ENCODE measurements around the gene FBXO28. TPM values are rescaled to one million over a fixed set of nuclear protein-coding genes. Genes with fewer than 3 reads are reported as not detected.
A peak's percentile ranks its signal among the peaks of the same experiment; 100 is the strongest.

The FBXO28 gene
- total RNA-seq, 2 experiments from 2014 or later: 25.5 to 30.6 TPM

- ChIA-PET POLR2A (no interaction called here), CTCF (no interaction called here)
- Mint-ChIP-seq H3K27ac (no peak overlapping the region), H3K9me3 (peaks cover 3% of the 10 kb centered on the region), H3K36me3 (ENCODE audit: low read depth) (peaks cover 44% of the 10 kb centered on the region), H3K4me3 (no peak overlapping the region), H3K27me3 (no peaks in the 10 kb centered on the region), H3K4me1 (no peaks in the 10 kb centered on the region)
- no peak for DNase-seq
Observed at GRCh38 chr1:224131253-224131652, 17.3 kb downstream of the FBXO28 start.

GRCh38 chr1:224132901-224133300 is 19.0 kb downstream of the FBXO28 start:
- Mint-ChIP-seq H3K4me1 (no peaks in the 10 kb centered on the region), H3K27me3 (no peaks in the 10 kb centered on the region), H3K4me3 (no peak overlapping the region), H3K9me3 (peaks cover 3% of the 10 kb centered on the region), H3K36me3 (ENCODE audit: low read depth) (peaks cover 48% of the 10 kb centered on the region), H3K27ac (no peak overlapping the region)
- ChIA-PET POLR2A (no interaction called here), CTCF (no interaction called here)
- no peak for DNase-seq

- Mint-ChIP-seq H3K27me3 (no peaks in the 10 kb centered on the region), H3K36me3 (ENCODE audit: low read depth) (peaks cover 51% of the 10 kb centered on the region), H3K4me3 (no peak overlapping the region), H3K4me1 (no peaks in the 10 kb centered on the region), H3K27ac (no peak overlapping the region), H3K9me3 (peaks cover 3% of the 10 kb centered on the region)
- no peak for DNase-seq
- ChIA-PET CTCF (no interaction called here), POLR2A (no interaction called here)
Observed at GRCh38 chr1:224133741-224134299, 19.9 kb downstream of the FBXO28 start.

- peaks cover 39% of the 10 kb centered on the region for H3K36me3 Mint-ChIP-seq (ENCODE audit: low read depth)
- H3K27me3 Mint-ChIP-seq: no peaks in the 10 kb centered on the region
- no peak overlapping the region for H3K4me3 Mint-ChIP-seq
- H3K27ac Mint-ChIP-seq: no peak overlapping the region
- POLR2A ChIA-PET: no interaction called here
- H3K4me1 Mint-ChIP-seq: no peaks in the 10 kb centered on the region
- CTCF ChIA-PET: interaction anchor here (0.9 kb wide), 1 partner anchor 206 kb away, joined by 3 read pairs; no protein-coding TSS in a partner anchor
- H3K9me3 Mint-ChIP-seq: no peaks in the 10 kb centered on the region
- DNase-seq: no peak
Observed at GRCh38 chr1:224137518-224137917, 23.6 kb downstream of the FBXO28 start.

GRCh38 chr1:224138198-224138597 is 24.3 kb downstream of the FBXO28 start:
- no peak overlapping the region for H3K27ac Mint-ChIP-seq
- DNase-seq: no peak
- H3K4me1 Mint-ChIP-seq: no peaks in the 10 kb centered on the region
- ChIA-PET POLR2A (no interaction called here), CTCF (no interaction called here)
- H3K27me3 Mint-ChIP-seq: no peaks in the 10 kb centered on the region
- H3K36me3 Mint-ChIP-seq (ENCODE audit: low read depth): peaks cover 34% of the 10 kb centered on the region
- H3K4me3 Mint-ChIP-seq: no peak overlapping the region
- H3K9me3 Mint-ChIP-seq: no peaks in the 10 kb centered on the region

- Mint-ChIP-seq H3K36me3 (ENCODE audit: low read depth) (peaks cover 29% of the 10 kb centered on the region), H3K9me3 (no peaks in the 10 kb centered on the region), H3K4me1 (no peaks in the 10 kb centered on the region), H3K27me3 (no peaks in the 10 kb centered on the region), H3K27ac (no peak overlapping the region), H3K4me3 (no peak overlapping the region)
- DNase-seq: no peak
- ChIA-PET CTCF (no interaction called here), POLR2A (no interaction called here)
Observed at GRCh38 chr1:224141693-224142092, 27.8 kb downstream of the FBXO28 start.

GRCh38 chr1:224149709-224150108 is 35.8 kb downstream of the FBXO28 start:
- no peak overlapping the region for H3K4me3 Mint-ChIP-seq
- no peak overlapping the region for H3K27ac Mint-ChIP-seq

GRCh38 chr1:224151117-224151516 is 37.2 kb downstream of the FBXO28 start:
- peaks cover 21% of the 10 kb centered on the region for H3K36me3 Mint-ChIP-seq (ENCODE audit: low read depth)
- no peak overlapping the region for H3K4me3 Mint-ChIP-seq
- no peaks in the 10 kb centered on the region for H3K9me3 Mint-ChIP-seq
- DNase-seq: no peak
- H3K27me3 Mint-ChIP-seq: no peaks in the 10 kb centered on the region
- H3K27ac Mint-ChIP-seq: no peak overlapping the region
- peaks cover 14% of the 10 kb centered on the region for H3K4me1 Mint-ChIP-seq
- ChIA-PET CTCF (interaction anchor here (1.1 to 2.9 kb wide), 3 partner anchors 9 to 55 kb away, joined by 4 to 10 read pairs (median 6); no protein-coding TSS in a partner anchor), POLR2A (no interaction called here)

More at GRCh38 chr1:224149709-224150108, 35.8 kb downstream of the FBXO28 start:
- DNase-seq: no peak
- Mint-ChIP-seq H3K9me3 (no peaks in the 10 kb centered on the region), H3K4me1 (peaks cover 14% of the 10 kb centered on the region), H3K36me3 (ENCODE audit: low read depth) (peaks cover 16% of the 10 kb centered on the region), H3K27me3 (no peaks in the 10 kb centered on the region)
- CTCF ChIA-PET: no interaction called here
- POLR2A ChIA-PET: no interaction called here

GRCh38 chr1:224157316-224157715 is 43.4 kb downstream of the FBXO28 start:
- H3K4me3 Mint-ChIP-seq: no peak overlapping the region
- ChIA-PET CTCF (no interaction called here), POLR2A (interaction anchor here (0.9 to 1.2 kb wide), 2 partner anchors 12 to 25 kb away, joined by 3 read pairs; no protein-coding TSS in a partner anchor)
- no peaks in the 10 kb centered on the region for H3K4me1 Mint-ChIP-seq
- no peaks in the 10 kb centered on the region for H3K9me3 Mint-ChIP-seq
- H3K27me3 Mint-ChIP-seq: no peaks in the 10 kb centered on the region
- H3K36me3 Mint-ChIP-seq (ENCODE audit: low read depth): peaks cover 41% of the 10 kb centered on the region
- DNase-seq: no peak
- H3K27ac Mint-ChIP-seq: no peak overlapping the region

- CTCF ChIA-PET: no interaction called here
- peaks cover 37% of the 10 kb centered on the region for H3K36me3 Mint-ChIP-seq (ENCODE audit: low read depth)
- H3K27me3 Mint-ChIP-seq: no peaks in the 10 kb centered on the region
- no peaks in the 10 kb centered on the region for H3K9me3 Mint-ChIP-seq
- peaks cover 2% of the 10 kb centered on the region for H3K4me1 Mint-ChIP-seq
- H3K27ac Mint-ChIP-seq: no peak overlapping the region
- DNase-seq: no peak
- POLR2A ChIA-PET: no interaction called here
- no peak overlapping the region for H3K4me3 Mint-ChIP-seq
Observed at GRCh38 chr1:224159541-224159940, 45.6 kb downstream of the FBXO28 start.

GRCh38 chr1:224160171-224160682 is 46.3 kb downstream of the FBXO28 start:
- no peaks in the 10 kb centered on the region for H3K27me3 Mint-ChIP-seq
- no peak for DNase-seq
- no peak overlapping the region for H3K4me3 Mint-ChIP-seq
- ChIA-PET POLR2A (no interaction called here), CTCF (interaction anchor here (1.2 kb wide), 1 partner anchor 9 kb away, joined by 4 read pairs; no protein-coding TSS in a partner anchor)
- peaks cover 37% of the 10 kb centered on the region for H3K36me3 Mint-ChIP-seq (ENCODE audit: low read depth)
- no peak overlapping the region for H3K27ac Mint-ChIP-seq
- H3K9me3 Mint-ChIP-seq: no peaks in the 10 kb centered on the region
- H3K4me1 Mint-ChIP-seq: peaks cover 3% of the 10 kb centered on the region

GRCh38 chr1:224162768-224163167 is 48.9 kb downstream of the FBXO28 start:
- no peaks in the 10 kb centered on the region for H3K9me3 Mint-ChIP-seq
- DNase-seq: no peak
- H3K4me3 Mint-ChIP-seq: no peak overlapping the region
- H3K36me3 Mint-ChIP-seq (ENCODE audit: low read depth): peaks cover 24% of the 10 kb centered on the region
- CTCF ChIA-PET: interaction anchor here (0.6 to 1.2 kb wide), 2 partner anchors 171 to 560 kb away, joined by 3 read pairs; no protein-coding TSS in a partner anchor
- H3K27ac Mint-ChIP-seq: no peak overlapping the region
- peaks cover 6% of the 10 kb centered on the region for H3K4me1 Mint-ChIP-seq
- POLR2A ChIA-PET: no interaction called here
- no peaks in the 10 kb centered on the region for H3K27me3 Mint-ChIP-seq

GRCh38 chr1:224163311-224163710 is 49.4 kb downstream of the FBXO28 start:
- ChIA-PET CTCF (interaction anchor here (1.2 kb wide), 1 partner anchor 170 kb away, joined by 3 read pairs; no protein-coding TSS in a partner anchor), POLR2A (no interaction called here)
- Mint-ChIP-seq H3K27ac (no peak overlapping the region), H3K4me3 (no peak overlapping the region), H3K27me3 (no peaks in the 10 kb centered on the region), H3K4me1 (peaks cover 6% of the 10 kb centered on the region), H3K36me3 (ENCODE audit: low read depth) (peaks cover 19% of the 10 kb centered on the region), H3K9me3 (no peaks in the 10 kb centered on the region)
- DNase-seq: no peak

GRCh38 chr1:224168859-224169380 is 55.0 kb downstream of the FBXO28 start:
- DNase-seq: no peak
- Mint-ChIP-seq H3K9me3 (peaks cover 12% of the 10 kb centered on the region), H3K4me1 (peaks cover 34% of the 10 kb centered on the region), H3K4me3 (peak overlapping the region; percentile 1), H3K27ac (peak overlapping the region; percentile 63), H3K27me3 (peaks cover 2% of the 10 kb centered on the region), H3K36me3 (ENCODE audit: low read depth) (peaks cover 14% of the 10 kb centered on the region)
- ChIA-PET CTCF (interaction anchor here (0.6 to 2.6 kb wide), 8 partner anchors 10 to 164 kb away, joined by 3 to 10 read pairs (median 6); no protein-coding TSS in a partner anchor), POLR2A (interaction anchor here (0.6 to 3.5 kb wide), 9 partner anchors 10 to 1277 kb away, joined by 3 to 48 read pairs (median 4); partner anchors contain the start of gene DEGS1)
